Measurements from ENCODE around the gene CEMIP. TPM values are rescaled to one million over a fixed set of nuclear protein-coding genes. Genes with fewer than 3 reads are reported as not detected.

CEMIP gene
- total RNA-seq, 1 experiment from 2014 or later: 0.07 TPM

DNA sequence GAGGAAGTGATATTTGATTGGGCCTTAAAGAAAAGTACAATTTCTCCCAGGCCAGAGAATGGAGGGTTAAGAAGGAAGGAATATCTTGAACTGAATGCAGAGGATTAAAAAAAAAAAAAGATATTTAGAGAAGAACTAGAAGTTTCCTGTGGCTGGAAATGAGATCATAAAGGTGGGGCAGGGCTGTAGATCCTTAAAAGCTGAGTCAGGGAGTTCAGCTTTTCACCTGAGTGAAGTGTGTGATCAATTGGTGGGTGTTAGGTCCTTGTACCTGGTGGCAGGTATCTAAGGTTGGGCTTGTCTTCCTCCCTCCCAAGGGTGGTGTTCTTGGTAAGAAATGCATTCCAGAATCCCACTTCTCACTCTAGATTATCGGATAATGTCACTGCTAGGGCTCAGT, 11.8 kb downstream of the CEMIP start:
- Mint-ChIP-seq H3K9me3 (ENCODE audit: unreplicated experiment) (no peaks in the 10 kb centered on the region), H3K36me3 (ENCODE audit: insufficient read depth, unreplicated experiment) (no peaks in the 10 kb centered on the region), H3K4me3 (ENCODE audit: unreplicated experiment) (no peak overlapping the region), H3K27ac (ENCODE audit: unreplicated experiment) (no peak overlapping the region), H3K27me3 (ENCODE audit: insufficient read depth, unreplicated experiment) (peaks cover 12% of the 10 kb centered on the region), H3K4me1 (ENCODE audit: low read depth, unreplicated experiment) (no peaks in the 10 kb centered on the region)
- TF ChIP-seq, protein P1, sequence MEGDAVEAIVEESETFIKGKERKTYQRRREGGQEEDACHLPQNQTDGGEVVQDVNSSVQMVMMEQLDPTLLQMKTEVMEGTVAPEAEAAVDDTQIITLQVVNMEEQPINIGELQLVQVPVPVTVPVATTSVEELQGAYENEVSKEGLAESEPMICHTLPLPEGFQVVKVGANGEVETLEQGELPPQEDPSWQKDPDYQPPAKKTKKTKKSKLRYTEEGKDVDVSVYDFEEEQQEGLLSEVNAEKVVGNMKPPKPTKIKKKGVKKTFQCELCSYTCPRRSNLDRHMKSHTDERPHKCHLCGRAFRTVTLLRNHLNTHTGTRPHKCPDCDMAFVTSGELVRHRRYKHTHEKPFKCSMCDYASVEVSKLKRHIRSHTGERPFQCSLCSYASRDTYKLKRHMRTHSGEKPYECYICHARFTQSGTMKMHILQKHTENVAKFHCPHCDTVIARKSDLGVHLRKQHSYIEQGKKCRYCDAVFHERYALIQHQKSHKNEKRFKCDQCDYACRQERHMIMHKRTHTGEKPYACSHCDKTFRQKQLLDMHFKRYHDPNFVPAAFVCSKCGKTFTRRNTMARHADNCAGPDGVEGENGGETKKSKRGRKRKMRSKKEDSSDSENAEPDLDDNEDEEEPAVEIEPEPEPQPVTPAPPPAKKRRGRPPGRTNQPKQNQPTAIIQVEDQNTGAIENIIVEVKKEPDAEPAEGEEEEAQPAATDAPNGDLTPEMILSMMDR (IDR thresholded peaks at IDR 0.05; ENCODE audit: insufficient read depth in 1 of 2, low read depth in 1 of 2, low read length in 1 of 2, severe bottlenecking in 1 of 2, unreplicated experiment in 1 of 2): no peak
- BruUV-seq (replicated peaks): no TSS peak
- CTCF ChIA-PET: no interaction called here
- H3K4me3 ChIP-seq (ENCODE audit: low read depth, low read length): no peak overlapping the region
- H3K36me3 ChIP-seq (ENCODE audit: control insufficient read depth, insufficient read depth, low read length): no peaks in the 10 kb centered on the region
- intact Hi-C loops (cut with micrococcal nuclease; ENCODE audit: unreplicated experiment): no loop called here
- no peaks in the 10 kb centered on the region; the same call in 1 of the 2 replicates for H3K27me3 ChIP-seq (replicated peaks; ENCODE audit: control insufficient read depth, insufficient read depth, low read length)
- no peaks in the 10 kb centered on the region for H3K9me3 ChIP-seq
- no peaks in the 10 kb centered on the region for H3K4me1 ChIP-seq
- POLR2A ChIA-PET: no interaction called here
- no peak for DNase-seq

DNA sequence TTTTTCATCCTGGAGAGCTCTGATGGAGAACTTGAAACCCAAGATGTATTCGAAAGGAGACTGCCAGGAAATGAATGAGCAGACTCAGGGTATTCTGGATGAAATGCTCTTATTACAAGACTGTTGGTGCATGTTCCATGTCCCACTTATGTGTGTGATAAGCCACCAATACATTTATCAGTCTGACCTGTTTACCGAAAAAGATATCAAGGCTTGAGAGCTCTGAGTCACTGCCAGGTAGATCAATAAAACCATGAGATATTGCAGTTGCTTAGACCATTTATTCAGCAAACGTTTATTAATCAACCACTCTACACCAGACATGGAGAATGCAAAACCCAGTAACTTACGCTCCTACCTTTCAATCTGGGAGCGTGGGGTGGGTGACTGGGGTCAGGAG, 17.2 kb downstream of the CEMIP start:
- Histone ChIP-seq H3K36me3 (ENCODE audit: control insufficient read depth, insufficient read depth, low read length) (no peaks in the 10 kb centered on the region), H3K9me3 (no peaks in the 10 kb centered on the region), H3K27me3 (replicated peaks; ENCODE audit: control insufficient read depth, insufficient read depth, low read length) (no peaks in the 10 kb centered on the region; the same call in 1 of the 2 replicates), H3K4me3 (ENCODE audit: low read depth, low read length) (no peak overlapping the region), H3K4me1 (no peaks in the 10 kb centered on the region)
- Mint-ChIP-seq H3K9me3 (ENCODE audit: unreplicated experiment) (no peaks in the 10 kb centered on the region), H3K27ac (ENCODE audit: unreplicated experiment) (no peak overlapping the region), H3K27me3 (ENCODE audit: insufficient read depth, unreplicated experiment) (peaks cover 10% of the 10 kb centered on the region), H3K4me1 (ENCODE audit: low read depth, unreplicated experiment) (no peaks in the 10 kb centered on the region), H3K4me3 (ENCODE audit: unreplicated experiment) (no peak overlapping the region), H3K36me3 (ENCODE audit: insufficient read depth, unreplicated experiment) (no peaks in the 10 kb centered on the region)
- DNase-seq: no peak
- ChIA-PET CTCF (no interaction called here), POLR2A (no interaction called here)
- intact Hi-C loops (cut with micrococcal nuclease; ENCODE audit: unreplicated experiment): no loop called here
- TF ChIP-seq, protein P1 (IDR thresholded peaks at IDR 0.05; ENCODE audit: insufficient read depth in 1 of 2, low read depth in 1 of 2, low read length in 1 of 2, severe bottlenecking in 1 of 2, unreplicated experiment in 1 of 2): no peak
- no TSS peak for BruUV-seq (replicated peaks)

DNA sequence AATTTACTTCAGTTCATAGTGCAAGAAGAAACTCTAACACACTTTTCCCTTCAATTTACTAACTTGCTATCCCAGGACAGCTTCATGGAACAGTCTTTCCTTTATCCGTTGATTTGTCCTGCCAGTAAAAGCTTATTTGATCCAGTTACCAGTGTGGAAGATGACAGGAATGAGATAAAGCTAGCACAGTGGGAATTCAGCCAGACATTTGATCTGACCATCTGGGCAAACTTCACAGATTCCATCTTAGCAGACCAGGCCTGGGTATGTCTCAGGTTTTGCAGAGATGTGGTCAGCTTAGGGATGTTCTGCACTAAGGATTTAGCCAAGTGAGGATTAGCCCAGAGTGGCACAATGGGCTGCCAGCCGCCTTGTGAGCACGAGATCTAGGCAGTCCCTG, 19.7 kb downstream of the CEMIP start:
- intact Hi-C loops (cut with micrococcal nuclease; ENCODE audit: unreplicated experiment): no loop called here
- DNase-seq: no peak
- POLR2A ChIA-PET: no interaction called here
- no TSS peak for BruUV-seq (replicated peaks)
- Mint-ChIP-seq H3K4me3 (ENCODE audit: unreplicated experiment) (no peak overlapping the region), H3K27ac (ENCODE audit: unreplicated experiment) (no peak overlapping the region), H3K9me3 (ENCODE audit: unreplicated experiment) (no peaks in the 10 kb centered on the region), H3K4me1 (ENCODE audit: low read depth, unreplicated experiment) (no peaks in the 10 kb centered on the region), H3K27me3 (ENCODE audit: insufficient read depth, unreplicated experiment) (peaks cover 10% of the 10 kb centered on the region), H3K36me3 (ENCODE audit: insufficient read depth, unreplicated experiment) (no peaks in the 10 kb centered on the region)
- no peaks in the 10 kb centered on the region for H3K36me3 ChIP-seq (ENCODE audit: control insufficient read depth, insufficient read depth, low read length)
- TF ChIP-seq, protein P1 (IDR thresholded peaks at IDR 0.05; ENCODE audit: insufficient read depth in 1 of 2, low read depth in 1 of 2, low read length in 1 of 2, severe bottlenecking in 1 of 2, unreplicated experiment in 1 of 2): no peak
- no peaks in the 10 kb centered on the region for H3K27me3 ChIP-seq (replicated peaks; ENCODE audit: control insufficient read depth, insufficient read depth, low read length)
- no peaks in the 10 kb centered on the region for H3K4me1 ChIP-seq
- H3K9me3 ChIP-seq: no peaks in the 10 kb centered on the region
- CTCF ChIA-PET: no interaction called here
- no peak overlapping the region for H3K4me3 ChIP-seq (ENCODE audit: low read depth, low read length)
